Stimulated activated CD8-positive, alpha-beta memory T cell treated with anti-CD3 and anti-CD28 coated beads, Interleukin-7, amount 100 ng/mL, for 4 hours (primary cell): ENCODE data around the gene HTT.
A peak's percentile ranks its signal among the peaks of the same experiment; 100 is the strongest.

Experiments used
- DNase-seq, 2 donors: peaks; one replicate each; pipeline ENCODE4 v3.0.0-alpha.2; 2020; ENCODE audit warnings: low read depth in 2 of 2

Gene HTT

DNA sequence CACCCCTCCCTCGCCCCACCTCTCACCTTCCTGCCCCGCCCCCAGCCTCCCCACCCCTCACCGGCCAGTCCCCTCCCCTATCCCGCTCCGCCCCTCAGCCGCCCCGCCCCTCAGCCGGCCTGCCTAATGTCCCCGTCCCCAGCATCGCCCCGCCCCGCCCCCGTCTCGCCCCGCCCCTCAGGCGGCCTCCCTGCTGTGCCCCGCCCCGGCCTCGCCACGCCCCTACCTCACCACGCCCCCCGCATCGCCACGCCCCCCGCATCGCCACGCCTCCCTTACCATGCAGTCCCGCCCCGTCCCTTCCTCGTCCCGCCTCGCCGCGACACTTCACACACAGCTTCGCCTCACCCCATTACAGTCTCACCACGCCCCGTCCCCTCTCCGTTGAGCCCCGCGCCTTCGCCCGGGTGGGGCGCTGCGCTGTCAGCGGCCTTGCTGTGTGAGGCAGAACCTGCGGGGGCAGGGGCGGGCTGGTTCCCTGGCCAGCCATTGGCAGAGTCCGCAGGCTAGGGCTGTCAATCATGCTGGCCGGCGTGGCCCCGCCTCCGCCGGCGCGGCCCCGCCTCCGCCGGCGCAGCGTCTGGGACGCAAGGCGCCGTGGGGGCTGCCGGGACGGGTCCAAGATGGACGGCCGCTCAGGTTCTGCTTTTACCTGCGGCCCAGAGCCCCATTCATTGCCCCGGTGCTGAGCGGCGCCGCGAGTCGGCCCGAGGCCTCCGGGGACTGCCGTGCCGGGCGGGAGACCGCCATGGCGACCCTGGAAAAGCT is at the start of gene HTT, which contains the start of gene HTT-AS:
Gene HTT, plus strand, starts transcription at position 604 of the 768 bp plus-strand sequence. Its CDS starts 145 bp downstream, at position 749.
Gene HTT-AS, minus strand, starts transcription at position 461 of the 768 bp plus-strand sequence.
- DNase-seq, result peak; percentile 93

DNA sequence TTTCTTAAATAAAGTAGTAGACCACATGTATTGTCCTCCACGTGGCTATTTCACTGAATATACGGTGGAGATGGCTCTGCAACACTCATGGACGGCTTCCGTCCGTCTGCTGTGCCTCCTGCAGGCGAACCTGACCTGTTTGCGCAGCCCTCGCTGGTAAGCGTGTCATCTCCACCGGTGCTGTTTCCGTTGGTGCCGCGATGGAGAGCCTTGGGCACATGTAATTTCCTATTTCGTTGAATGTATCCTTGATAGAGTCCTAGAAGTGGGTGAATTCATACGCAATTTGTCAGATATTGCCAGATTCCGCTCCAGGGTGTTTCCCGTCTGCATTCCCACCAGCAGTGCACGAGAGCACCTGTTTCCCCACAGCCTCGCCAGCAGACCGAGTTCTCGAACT is 48.6 kb upstream of the HTT start:
- no peak for DNase-seq

DNA sequence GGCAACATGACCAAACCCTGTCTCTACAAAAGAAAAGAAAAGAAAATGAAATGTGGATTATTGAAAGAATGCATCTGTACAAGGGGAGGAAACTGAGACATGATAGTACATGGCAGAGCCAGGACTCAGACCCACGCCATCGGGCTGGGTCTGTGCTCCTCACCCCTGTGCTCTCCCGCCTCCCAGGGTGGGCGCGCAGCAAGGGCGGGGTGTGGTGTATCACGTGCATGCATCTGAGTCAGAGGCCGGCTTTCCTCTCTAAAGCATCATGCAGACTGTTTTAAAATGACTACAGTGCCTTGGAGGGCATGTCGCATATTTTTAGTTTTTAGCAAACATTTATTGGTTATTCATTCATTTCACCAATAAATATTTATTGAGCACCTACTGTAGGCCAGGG is 47.9 kb upstream of the HTT start:
- no peak for DNase-seq

DNA sequence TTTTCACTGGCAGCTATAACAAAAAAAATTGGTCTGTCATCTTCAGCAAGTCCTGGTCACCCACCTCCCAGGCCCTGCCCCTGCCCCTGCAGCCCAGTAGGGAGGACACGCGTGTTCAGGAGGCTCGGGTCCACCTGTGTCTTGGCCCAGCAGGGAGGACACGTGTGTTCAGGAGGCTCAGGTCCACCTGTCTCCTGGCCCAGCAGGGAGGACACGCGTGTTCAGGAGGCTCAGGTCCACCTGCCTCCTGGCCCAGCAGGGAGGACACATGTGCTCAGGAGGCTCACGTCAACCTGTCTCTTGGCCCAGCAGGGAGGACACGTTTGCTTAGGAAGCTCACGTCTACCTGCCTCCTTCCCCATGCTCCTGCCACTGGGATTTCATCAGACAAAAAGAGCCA is 45.0 kb upstream of the HTT start:
- DNase-seq, result no peak

DNA sequence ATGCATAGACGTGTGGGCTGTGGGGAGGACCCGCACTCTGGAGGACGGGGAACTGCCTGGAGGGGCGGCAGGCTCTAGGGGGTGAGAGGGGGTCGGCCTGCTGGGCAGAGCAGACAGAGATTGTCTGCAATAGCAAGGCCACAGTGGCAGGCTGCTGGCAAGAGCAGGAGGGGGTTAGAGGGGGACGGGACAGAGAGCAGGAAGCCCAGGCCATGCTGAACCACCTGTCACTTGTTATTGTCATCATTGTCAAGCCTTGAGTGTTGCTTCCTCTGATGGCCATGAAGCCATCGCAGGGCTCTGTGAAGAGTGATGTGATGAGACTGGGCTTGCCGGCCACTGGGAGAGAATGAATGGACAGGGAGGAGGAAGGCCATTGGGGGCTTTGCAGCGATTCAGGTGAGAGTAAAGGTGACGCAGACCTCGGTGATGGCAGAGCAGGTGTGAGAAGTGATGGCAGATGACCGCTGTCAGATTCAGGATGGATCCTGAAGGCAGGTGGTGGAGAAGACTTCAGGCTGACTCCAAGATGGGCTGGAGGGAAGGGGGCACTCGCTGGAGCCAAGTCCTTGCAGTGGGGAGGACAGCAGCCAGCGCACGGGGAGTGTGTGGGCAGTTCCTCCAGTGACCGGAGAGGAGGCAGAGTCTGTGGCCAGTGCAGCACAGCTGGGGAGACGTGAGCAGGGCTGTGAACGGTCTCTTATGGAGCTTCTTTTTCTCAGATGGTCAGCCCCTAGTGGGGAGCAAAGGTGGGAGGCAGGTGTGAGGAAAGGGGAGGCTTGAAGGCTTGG is 43.7 kb upstream of the HTT start:
- no peak for DNase-seq

DNA sequence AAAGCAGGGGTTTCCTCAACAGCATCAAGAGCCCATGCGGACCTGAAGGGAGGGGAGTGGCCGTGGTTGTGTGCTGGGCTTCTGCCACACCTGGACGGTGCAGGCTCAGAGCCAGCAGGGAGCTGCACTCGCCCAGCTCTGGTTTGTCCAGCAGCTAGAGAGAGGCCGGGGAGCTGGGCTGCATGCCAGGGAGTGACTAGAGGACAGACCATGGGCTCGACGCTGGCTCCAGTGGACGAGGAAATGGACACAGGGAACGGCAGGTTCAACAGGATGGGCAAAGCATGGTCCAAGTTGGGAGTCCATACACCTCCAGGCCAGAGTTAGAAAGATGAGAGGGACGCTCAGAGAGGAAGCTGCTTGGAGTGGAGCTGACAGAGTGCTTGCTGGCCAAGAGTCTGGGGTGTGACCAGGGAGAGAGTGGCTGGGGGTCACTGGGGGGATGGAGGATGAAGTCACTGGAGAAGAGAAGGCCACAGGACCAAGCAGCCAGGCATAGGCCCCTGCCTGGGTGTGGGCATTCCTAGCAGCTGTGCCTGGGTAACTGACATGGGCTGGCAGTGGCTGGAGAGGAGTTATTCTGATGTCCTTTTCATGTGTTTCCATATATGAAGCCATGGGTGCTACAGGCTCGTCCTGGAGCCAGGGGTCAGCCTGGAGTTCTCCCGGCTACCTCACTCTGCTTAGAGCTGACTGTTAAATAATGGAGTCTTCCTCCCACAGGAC is 43.0 kb upstream of the HTT start:
- DNase-seq, result no peak

DNA sequence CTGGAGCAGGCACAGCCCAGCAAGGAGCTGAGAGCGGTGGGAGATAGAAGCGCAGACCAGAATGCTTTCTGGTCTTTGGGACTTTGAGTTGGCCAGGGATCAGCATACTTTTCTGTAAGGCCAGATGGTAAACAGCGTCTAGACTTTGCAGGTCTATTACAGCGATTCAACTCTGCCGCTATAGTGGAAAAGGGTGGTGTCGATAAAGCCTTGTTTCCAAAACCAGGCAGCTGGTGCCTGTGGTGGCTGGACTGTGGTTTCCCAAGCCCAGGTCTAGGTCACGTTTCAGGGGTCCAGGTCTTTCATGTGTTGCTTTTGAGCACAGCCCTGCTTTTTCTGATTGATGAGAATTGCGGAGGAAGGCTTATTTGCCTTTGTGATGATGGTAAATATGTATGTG is 40.2 kb upstream of the HTT start:
- no peak for DNase-seq

DNA sequence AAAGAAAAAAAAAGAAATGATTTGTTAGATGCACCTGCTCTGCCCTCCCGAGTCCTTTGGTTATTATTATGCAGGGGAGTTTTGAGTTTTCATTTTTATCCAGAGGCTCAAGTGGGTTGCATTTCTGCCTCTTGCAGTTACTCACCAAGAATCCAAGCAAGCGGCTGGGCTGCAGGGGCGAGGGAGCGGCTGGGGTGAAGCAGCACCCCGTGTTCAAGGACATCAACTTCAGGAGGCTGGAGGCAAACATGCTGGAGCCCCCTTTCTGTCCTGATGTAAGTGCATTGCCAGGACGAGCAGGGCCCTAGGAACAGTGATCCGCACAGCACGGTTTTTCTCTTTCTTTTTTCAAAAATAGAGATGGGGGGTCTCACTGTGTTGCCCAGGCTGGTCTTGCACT is 39.2 kb upstream of the HTT start:
- no peak for DNase-seq

DNA sequence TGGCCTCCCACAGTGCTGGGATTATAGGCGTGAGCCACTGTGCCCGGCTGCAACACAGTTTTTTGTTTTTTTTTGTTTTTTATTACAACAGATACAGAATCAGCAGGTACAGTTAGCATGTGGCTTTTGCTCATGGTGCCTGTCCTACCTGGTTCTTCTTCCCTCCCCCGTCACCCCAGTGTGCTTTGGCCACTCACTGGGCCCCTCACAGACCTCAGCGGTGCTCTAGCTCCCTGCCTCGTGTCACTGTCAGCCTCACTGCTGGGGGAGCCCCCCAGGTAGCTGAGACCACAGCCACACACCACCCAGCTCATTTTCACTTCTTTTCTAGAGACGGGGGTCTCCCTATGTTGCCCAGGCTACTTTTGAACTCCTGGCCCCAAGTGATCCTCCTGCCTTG is 38.8 kb upstream of the HTT start:
- no peak for DNase-seq

DNA sequence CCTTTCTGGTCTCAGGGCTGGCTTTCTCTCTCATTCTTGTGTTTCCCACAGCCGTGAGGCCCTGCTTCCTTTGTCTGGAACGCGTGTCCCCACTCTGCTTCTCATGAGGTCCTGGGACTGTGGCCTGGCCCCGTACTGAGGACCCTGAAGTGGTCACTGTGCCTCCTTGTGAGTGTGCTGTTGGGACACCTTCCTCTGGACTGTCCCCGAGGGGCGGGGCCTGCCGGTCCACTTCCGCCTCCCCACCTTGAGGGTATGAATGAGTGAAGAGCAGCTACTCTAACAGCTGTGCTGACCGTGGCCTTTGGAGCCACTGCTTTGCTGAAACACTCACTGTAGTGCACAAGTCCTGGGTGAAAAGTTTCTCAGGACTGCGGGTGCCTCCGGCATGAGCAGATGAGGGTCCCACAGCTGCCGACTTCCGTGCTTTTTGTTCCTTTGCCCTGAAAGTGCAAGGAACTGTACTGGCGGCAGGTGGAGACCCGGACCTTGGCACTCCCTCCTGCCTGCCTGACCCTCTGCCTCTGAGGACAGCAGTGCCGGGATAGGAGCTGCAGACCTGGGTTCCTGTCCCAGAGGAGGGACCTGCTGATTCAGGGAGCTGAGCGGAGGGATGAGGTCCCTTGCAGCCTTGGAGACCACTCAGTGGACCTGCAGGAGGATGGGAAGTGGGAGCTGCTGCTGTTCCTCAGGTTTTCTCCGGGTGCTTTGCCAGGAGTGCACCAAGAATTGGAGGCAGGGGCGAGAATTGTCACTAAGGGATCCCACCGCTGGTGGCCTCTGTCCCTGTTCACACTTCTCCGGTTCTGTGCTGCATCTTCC is 38.1 kb upstream of the HTT start:
- DNase-seq, result no peak

DNA sequence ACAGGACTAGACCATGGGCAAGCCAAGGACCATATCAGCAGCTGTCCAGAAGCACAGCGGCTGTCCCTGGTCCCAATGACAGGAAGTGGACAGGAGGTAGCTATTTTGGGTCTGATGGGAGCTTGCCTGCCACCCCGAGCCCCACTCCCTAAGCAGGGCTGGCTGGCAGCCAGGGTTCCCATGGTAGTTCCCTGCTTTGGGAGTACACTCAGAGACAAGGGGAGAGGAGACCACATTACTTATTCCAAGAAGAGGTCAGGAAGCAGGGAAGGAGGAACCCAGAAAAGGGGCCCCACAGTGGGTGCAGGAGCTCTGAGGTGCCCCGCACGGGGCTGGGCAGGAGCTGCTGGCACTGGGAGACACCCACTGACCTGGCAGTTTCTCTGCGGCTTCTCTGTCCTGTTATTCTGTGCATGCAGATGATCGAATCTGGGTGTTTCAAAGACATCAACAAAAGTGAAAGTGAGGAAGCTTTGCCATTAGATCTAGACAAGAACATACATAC is 36.5 kb upstream of the HTT start:
- DNase-seq, result no peak

DNA sequence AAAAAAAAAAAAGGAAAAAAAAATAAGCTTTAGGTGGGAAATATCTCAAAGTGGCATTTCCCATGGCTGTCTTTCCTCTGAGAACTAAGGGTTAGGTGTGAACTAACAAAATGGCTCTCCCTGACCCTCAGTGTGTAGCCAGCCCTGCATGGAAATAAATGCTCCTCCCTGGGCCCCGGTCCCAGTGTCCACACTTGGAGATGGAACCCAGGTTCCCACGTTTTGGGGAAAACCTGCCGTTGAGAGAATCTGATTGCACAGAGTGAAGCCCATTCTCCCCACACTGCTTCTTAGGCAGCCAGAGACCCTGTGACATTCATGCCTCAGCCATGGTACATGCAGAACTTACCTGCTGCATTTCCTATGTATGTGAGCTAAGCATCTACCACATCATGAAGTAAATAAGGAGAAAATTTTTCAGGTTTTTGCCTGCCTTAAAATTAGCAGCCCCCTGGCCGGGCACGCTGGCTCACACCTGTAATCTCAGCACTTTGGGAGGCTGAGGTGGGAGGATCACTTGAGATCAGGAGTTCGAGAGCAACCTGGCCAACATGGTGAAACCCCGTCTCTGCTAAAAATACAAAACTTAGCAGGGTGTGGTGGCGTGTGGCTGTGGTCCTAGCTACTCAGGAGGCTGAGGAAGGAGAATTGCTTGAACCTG is 34.6 kb upstream of the HTT start:
- no peak for DNase-seq

DNA sequence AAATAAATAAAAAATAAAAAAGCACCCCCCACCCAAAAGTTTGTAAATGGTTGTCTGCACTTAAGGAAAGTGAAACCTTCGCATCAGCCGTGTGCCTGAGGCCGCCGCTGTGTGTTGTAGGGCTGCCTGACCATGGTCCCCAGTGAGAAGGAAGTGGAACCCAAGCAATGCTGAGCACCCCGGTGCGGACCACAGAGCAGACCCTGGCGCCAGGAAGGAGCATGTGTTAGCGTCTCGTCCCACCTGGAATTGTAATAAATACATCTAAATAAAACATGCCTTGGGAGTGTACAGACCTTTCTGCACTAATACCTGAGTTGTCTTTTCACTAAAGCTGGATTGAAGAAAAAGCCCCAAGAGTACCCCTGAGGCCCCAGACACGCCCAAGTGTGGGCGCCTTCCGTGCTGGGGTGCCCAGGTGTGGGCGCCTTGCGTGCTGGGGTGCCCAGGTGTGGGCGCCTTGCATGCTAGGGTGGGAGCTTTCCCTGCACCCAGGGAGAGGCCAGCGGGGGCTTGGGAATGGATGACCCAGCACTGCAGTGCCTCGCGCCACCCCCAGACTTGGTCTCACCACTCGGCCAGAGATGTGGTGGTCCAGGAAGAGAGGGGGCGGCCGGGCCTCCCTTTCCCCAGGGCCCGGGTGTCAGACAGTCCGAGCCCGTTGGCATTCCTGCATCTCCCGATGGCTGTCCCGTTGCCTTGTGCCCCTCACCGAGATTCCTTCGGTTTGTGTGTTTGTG is 33.9 kb upstream of the HTT start:
- DNase-seq, result no peak

DNA sequence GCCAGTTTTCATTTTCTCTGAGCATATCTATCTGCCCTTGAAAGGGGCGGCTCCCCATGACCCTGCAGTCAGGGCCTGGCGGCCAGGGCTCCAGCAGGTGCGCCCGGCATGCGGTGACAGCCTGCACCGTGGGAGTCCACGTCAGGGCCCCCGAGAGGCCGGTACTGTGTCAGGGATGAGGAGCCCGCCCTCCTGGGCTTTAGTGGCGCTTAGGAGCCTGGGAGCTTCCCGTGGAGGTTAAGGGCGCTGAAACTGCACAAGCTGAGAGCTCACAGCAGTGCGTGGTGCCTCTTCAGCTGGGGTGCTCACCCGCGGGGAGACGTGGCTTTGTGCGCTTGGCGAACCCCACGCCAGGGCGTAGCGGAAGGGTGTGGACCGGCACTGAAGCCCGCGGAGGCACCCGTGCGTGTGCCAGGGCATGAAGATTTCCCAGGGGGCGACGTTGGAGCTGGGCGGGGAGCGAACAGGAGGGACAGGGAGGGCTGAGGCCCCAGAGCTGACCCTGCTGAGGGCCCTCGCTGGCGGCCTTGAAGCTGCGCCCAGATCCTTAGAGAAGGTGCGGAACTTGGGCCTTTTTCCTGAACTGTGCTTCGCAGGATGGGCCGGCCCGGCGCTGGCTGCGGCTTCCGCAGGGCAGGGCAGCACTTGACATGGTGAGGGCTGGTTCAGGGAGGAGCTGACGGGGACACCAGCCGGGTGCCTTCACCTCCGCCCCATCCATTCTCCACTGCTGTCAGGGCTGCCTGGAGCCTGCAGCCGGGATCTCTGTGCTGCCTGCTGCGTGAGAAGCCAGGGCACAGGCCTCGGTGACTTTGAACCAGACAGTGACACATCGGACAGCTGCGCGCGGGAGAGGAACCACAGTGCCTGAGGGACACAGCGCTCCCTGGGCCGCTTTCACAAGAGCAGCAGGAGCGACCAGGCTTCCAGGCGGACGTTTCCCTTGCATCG is 33.0 kb upstream of the HTT start:
- peak in 1 of 2 donors; percentile 23 for DNase-seq

DNA sequence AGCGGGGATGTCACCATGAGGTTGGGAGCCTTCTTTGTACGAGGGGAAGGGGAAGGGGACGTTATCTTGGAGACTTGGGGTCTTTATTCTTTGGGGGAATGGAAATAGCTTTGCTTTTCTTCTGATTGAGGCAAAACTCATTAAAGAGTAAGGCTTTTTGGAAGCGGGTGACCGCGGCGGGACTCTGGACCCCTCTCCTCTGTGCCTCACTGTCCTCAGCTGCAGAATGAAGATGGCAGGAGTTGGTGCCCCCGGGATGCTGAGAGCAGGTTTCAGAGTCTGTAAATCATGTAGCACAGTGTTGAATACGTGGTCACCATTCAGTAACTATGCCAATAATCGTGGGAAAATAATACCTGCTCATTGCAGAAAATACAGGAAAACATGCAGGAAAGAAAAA is 32.3 kb upstream of the HTT start:
- DNase-seq, result no peak

DNA sequence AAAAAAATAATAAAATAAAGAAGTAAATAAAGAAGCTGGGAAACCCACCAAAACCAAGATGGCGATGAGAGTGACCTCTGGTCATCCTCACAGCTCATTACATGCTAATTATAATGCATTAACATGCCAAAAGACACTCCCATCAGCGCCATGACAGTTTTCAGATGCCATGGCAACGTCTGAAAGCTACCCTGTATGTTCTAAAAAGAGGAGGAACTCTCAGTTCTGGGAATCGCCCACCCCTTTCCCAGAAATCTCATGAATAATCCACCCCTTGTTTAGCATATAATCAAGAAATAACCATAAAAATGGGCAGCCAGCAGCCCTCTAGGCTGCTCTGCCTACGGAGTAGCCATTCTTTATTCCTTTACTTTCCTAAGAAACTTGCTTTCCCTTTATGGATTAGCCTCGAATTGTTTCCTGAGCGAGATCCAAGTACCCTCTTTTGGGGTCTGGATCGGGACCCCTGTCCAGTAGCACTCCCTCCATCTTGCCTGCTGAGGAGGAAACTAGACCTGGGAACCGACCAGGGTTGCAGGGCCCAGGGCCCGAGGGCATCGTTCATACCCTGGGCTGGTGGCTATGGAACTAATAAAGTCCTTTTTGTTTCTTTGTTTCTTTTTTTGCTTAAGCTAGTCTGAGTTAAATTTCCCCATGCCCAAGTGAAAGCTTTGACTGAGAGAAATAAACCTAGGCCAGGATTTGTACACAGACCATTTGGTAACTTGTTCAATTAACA is 31.0 kb upstream of the HTT start:
- DNase-seq, result no peak

DNA sequence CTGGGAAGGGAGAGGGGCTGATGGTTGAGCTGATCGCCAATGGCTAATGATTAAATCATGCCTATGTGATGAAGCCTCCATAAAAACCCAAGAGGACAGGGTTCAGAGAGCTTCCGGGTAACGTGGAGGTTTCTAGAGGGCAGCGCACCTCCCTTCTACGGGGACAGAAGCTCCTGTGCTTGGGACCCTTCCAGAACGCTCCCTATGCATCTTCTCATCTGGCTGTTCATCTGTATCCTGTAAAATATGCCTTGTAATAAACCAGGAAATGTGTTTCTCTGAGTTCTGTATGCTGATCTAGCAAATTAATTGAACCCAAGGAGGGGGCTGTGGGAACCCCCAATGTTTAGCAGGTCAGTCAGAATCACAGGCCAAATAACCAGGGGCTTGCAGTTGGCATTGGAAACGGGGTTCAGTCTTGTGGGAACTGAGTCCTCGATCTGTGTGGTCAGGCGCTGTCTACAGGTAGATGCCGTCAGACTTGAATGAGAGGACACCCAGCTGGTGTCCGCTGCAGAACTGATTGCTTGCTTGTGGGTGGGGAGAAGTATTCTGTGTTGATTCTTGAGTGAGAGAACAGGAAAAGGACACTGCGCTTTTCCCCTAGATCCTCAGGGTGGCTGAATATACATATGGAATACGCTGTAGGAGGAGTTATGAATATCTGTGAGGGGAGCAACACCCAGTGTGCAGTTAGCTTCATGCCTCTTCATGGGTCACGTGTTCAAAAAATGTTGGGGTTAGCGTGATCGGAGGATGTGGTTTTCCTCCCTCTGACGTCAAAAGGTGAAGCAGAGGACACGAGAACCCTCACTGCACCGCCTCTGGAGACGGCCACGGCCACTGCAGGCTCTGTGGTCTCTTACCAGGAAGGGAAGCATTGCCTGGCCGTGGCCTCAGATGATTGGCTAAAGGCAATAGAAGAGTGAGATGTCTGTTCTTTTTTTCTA is 29.3 kb upstream of the HTT start:
- DNase-seq, result peak; percentile 63 to 66
